ENCODE data around the gene NIPSNAP2. TPM values are rescaled to one million over a fixed set of nuclear protein-coding genes. Genes with fewer than 3 reads are reported as not detected.
A peak's percentile ranks its signal among the peaks of the same experiment; 100 is the strongest.

NIPSNAP2 gene
- total RNA-seq, 4 donors from 2014 or later = 234 to 382 (median 354) TPM

GRCh38 chr7:55977831-55978230, 13.4 kb downstream of the NIPSNAP2 start:
- H3K27me3 ChIP-seq = no peaks in the 10 kb centered on the region
- peaks cover 34 to 48% of the 10 kb centered on the region in 2 donors for H3K4me1 ChIP-seq
- TF ChIP-seq CTCF (IDR thresholded peaks at IDR 0.05 in 4 of 5, conservative IDR thresholded peaks at IDR 0.05 in 1 of 5) (no peak), POLR2A (IDR thresholded peaks at IDR 0.05) (no peak)
- H3K4me3 ChIP-seq = no peak overlapping the region
- intact Hi-C loops (cut with DNase I; ENCODE audit: low total_unique reads) (loop anchor here (2.0 kb wide), 1 partner anchor 73 kb away; the partner anchor contains the start of genes CCT6A and PSPH), in situ Hi-C loops (cut with MboI; ENCODE audit: low sequenced_read_pairs in 4 of 4) (loop anchor here in 1 of 4 donors (10.0 kb wide), 1 partner anchor 107 kb away; no protein-coding TSS in a partner anchor)
- peak overlapping the region; percentile 96 to 98 (median 97) for H3K27ac ChIP-seq
- H3K9me3 ChIP-seq = no peaks in the 10 kb centered on the region
- H3K36me3 ChIP-seq = peaks cover 0 to 49% of the 10 kb centered on the region in 2 donors
- ATAC-seq (no peak), DNase-seq (no peak)

DNA sequence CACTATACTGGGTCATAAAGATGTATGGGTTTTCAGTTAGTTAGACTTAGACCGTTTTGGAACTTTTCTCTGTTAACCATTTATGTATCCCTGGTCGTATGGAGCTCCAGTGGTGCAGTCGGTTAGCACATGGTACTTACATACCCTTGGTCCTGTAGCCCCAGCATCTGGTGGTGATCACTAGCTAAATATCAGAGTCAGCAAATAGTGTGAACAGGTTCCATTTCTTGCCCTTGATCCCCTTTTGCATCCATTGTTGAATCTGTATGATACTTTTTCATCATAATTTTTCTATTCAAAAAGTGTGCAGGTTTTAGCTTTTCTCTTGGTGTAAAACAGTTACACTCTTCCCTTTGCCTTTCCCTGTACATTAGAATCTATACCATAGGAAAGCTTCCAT, 15.9 kb downstream of the NIPSNAP2 start:
- in situ Hi-C loops (cut with MboI; ENCODE audit: low sequenced_read_pairs in 4 of 4) = no loop called here
- intact Hi-C loops (cut with DNase I; ENCODE audit: low total_unique reads) = no loop called here
- ATAC-seq (no peak), DNase-seq (no peak)
- TF ChIP-seq CTCF (IDR thresholded peaks at IDR 0.05 in 4 of 5, conservative IDR thresholded peaks at IDR 0.05 in 1 of 5) = no peak
- TF ChIP-seq POLR2A (IDR thresholded peaks at IDR 0.05) = no peak
- H3K27me3 ChIP-seq = no peaks in the 10 kb centered on the region
- H3K9me3 ChIP-seq = no peaks in the 10 kb centered on the region
- H3K4me3 ChIP-seq = no peak overlapping the region
- H3K36me3 ChIP-seq = peaks cover 0 to 73% of the 10 kb centered on the region in 2 donors
- peaks cover 23 to 27% of the 10 kb centered on the region in 2 donors for H3K4me1 ChIP-seq
- H3K27ac ChIP-seq = no peak overlapping the region

DNA sequence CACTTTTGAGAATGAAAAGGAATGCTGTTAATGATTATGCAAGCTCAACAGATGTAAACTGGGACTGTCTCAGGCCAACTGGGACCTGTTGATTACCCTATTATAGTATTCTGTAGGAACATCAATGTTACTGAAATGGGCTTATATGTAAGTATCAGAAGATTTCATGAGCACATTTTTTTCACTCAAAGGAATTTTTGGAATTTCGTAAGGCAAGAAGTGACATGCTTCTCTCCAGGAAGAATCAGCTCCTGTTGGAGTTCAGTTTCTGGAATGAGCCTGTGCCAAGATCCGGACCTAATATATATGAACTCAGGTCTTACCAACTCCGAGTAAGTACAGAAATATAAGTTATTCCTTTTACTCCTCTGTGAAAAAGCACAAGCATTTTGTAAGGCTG, 19.2 kb downstream of the NIPSNAP2 start:
- ATAC-seq (no peak), DNase-seq (no peak)
- H3K36me3 ChIP-seq = peaks cover 0 to 99% of the 10 kb centered on the region in 2 donors
- no peaks in the 10 kb centered on the region for H3K27me3 ChIP-seq
- H3K9me3 ChIP-seq = no peaks in the 10 kb centered on the region
- in situ Hi-C loops (cut with MboI; ENCODE audit: low sequenced_read_pairs in 4 of 4) = no loop called here
- H3K27ac ChIP-seq = peak overlapping the region in 1 of 4 donors; percentile 1
- intact Hi-C loops (cut with DNase I; ENCODE audit: low total_unique reads) = no loop called here
- H3K4me1 ChIP-seq = peaks cover 0 to under 1% of the 10 kb centered on the region in 2 donors
- TF ChIP-seq POLR2A (IDR thresholded peaks at IDR 0.05) (no peak), CTCF (IDR thresholded peaks at IDR 0.05 in 4 of 5, conservative IDR thresholded peaks at IDR 0.05 in 1 of 5) (no peak)
- no peak overlapping the region for H3K4me3 ChIP-seq

- intact Hi-C loops (cut with DNase I; ENCODE audit: low total_unique reads) = no loop called here
- H3K9me3 ChIP-seq = no peaks in the 10 kb centered on the region
Measured at GRCh38 chr7:55992346-55992745, 28.0 kb downstream of the NIPSNAP2 start.

More at GRCh38 chr7:55992346-55992745, 28.0 kb downstream of the NIPSNAP2 start:
- Histone ChIP-seq H3K36me3 (peaks cover 0 to 71% of the 10 kb centered on the region in 2 donors), H3K4me3 (no peak overlapping the region), H3K27ac (no peak overlapping the region), H3K27me3 (no peaks in the 10 kb centered on the region), H3K4me1 (no peaks in the 10 kb centered on the region)
- DNase-seq (no peak), ATAC-seq (no peak)
- in situ Hi-C loops (cut with MboI; ENCODE audit: low sequenced_read_pairs in 4 of 4) = no loop called here
- TF ChIP-seq POLR2A (IDR thresholded peaks at IDR 0.05) = no peak
- TF ChIP-seq CTCF (IDR thresholded peaks at IDR 0.05 in 4 of 5, conservative IDR thresholded peaks at IDR 0.05 in 1 of 5) = no peak
